Natural killer cell (primary cell): ENCODE results near the gene LTB. TPM values are rescaled to one million over a fixed set of nuclear protein-coding genes. Genes with fewer than 3 reads are reported as not detected.
"Not testable (repeated sequence)": the region's sequence is repeated elsewhere in the genome, so short reads cannot be mapped to it uniquely, and the experiment has no call there.

Source experiments
- ATAC-seq, 3 donors: fragments of 150-1000 bp in 2 of 3; fragments of 200-7000 bp in 1 of 3; cut with Tn5 transposase; 1 replicate in 1 of 3; 2 replicates in 2 of 3; pipeline ENCODE4 v1.10.0; 2021; ENCODE audit warnings: mild to moderate bottlenecking in 2 of 3, moderate library complexity in 2 of 3
- DNase-seq, 2 donors: peaks; one replicate each; pipeline versions ENCODE4 v3.0.0 to v3.0.0-alpha.2; 2013 to 2021; ENCODE audit warnings: mixed read lengths in 1 of 2
- H3K27ac ChIP-seq: one replicate; pipeline ENCODE4 v1.5.1; 2013; ENCODE audit warnings: mild to moderate bottlenecking, low read length
- H3K27me3 ChIP-seq: one replicate; pipeline ENCODE4 v1.6.1; 2013; ENCODE audit warnings: low read length; ENCODE audit not compliant: control insufficient read depth, insufficient read depth
- H3K36me3 ChIP-seq: one replicate; pipeline ENCODE4 v1.6.1; 2013; ENCODE audit warnings: low read length; ENCODE audit not compliant: control insufficient read depth, insufficient read depth
- H3K4me1 ChIP-seq: one replicate; pipeline ENCODE4 v1.6.1; 2013; ENCODE audit warnings: low read length; ENCODE audit not compliant: control insufficient read depth, insufficient read depth
- H3K4me3 ChIP-seq: one replicate; pipeline ENCODE4 v1.5.1; 2013; ENCODE audit warnings: low read length
- H3K9me3 ChIP-seq: one replicate; pipeline ENCODE4 v1.6.1; 2013; ENCODE audit warnings: low read length; ENCODE audit not compliant: control insufficient read depth, insufficient read depth
- H3K27ac Mint-ChIP-seq, 2 donors: one replicate each; pipeline ENCODE4 v1.8.0; 2022; ENCODE audit warnings: mild to moderate bottlenecking in 2 of 2, mixed read lengths in 2 of 2, moderate library complexity in 1 of 2
- H3K27me3 Mint-ChIP-seq, 2 donors: one replicate each; pipeline ENCODE4 v1.8.0; 2022; ENCODE audit warnings: low read depth in 2 of 2, mixed read lengths in 2 of 2
- H3K36me3 Mint-ChIP-seq: one replicate; pipeline ENCODE4 v1.8.0; 2022; ENCODE audit warnings: mixed read lengths
- H3K4me1 Mint-ChIP-seq, 2 donors: one replicate each; pipeline ENCODE4 v1.8.0; 2022; ENCODE audit warnings: mixed read lengths in 2 of 2
- H3K4me3 Mint-ChIP-seq: one replicate; pipeline ENCODE4 v1.8.0; 2022; ENCODE audit warnings: mild to moderate bottlenecking, moderate library complexity, mixed read lengths
- H3K9me3 Mint-ChIP-seq, 2 donors: one replicate each; pipeline ENCODE4 v1.8.0; 2022; ENCODE audit warnings: mixed read lengths in 2 of 2
- CTCF ChIP-seq: fragments of 200-600 bp; IDR thresholded peaks from one replicate; pipeline ENCODE4 v1.8.0; 2022; ENCODE audit warnings: antibody characterized with exemption
- WGBS: methylation state at CpG from one replicate; pipeline ENCODE4 v1.1.7; 2013; ENCODE audit warnings: missing lambda C conversion rate; ENCODE audit not compliant: insufficient coverage; 5-methylcytosine and 5-hydroxymethylcytosine counted together
- intact Hi-C: fragments of 100-400 bp; cut with micrococcal nuclease; formaldehyde crosslinking; loops from one replicate; pipeline ENCODE4 v1.14.2; 2022
- total RNA-seq, 4 donors: library from RNA; stranded (reverse); fragments of 120-200 nt in 1 of 4; gene quantifications; one replicate each; pipeline versions ENCODE4 v1.2.3 to v1.2.4, GENCODE V29; 2013 to 2022

LTB gene
- total RNA-seq, 3 donors from 2014 or later (not counting 1 experiment from before 2014, with no cell fraction given), result 17.7 to 42.1 (median 32.6) TPM

GRCh38 chr6:31556307-31556706, 25.9 kb downstream of the LTB start:
- no peak overlapping the region for H3K27ac ChIP-seq
- H3K4me1 ChIP-seq, result peaks cover 60% of the 10 kb centered on the region
- H3K4me3 Mint-ChIP-seq, result no peak overlapping the region
- no peak overlapping the region for H3K4me3 ChIP-seq
- DNase-seq, result peak in 1 of 2 donors; percentile 34
- no peaks in the 10 kb centered on the region for H3K27me3 Mint-ChIP-seq
- no peaks in the 10 kb centered on the region for H3K36me3 ChIP-seq
- no peaks in the 10 kb centered on the region for H3K36me3 Mint-ChIP-seq
- TF ChIP-seq CTCF, result no peak
- peaks cover 40 to 49% of the 10 kb centered on the region in 2 donors for H3K4me1 Mint-ChIP-seq
- no peak for ATAC-seq
- no peaks in the 10 kb centered on the region for H3K9me3 ChIP-seq
- WGBS, result 31% methylated on average over 2 of the region's 3 CpGs
- H3K27me3 ChIP-seq, result no peaks in the 10 kb centered on the region
- intact Hi-C loops, result loop anchor here (5.0 kb wide), 1 partner anchor 106 kb away; the partner anchor contains the start of genes C6orf47 and GPANK1
- H3K9me3 Mint-ChIP-seq, result no peaks in the 10 kb centered on the region
- peak overlapping the region in 1 of 2 donors; percentile 65 for H3K27ac Mint-ChIP-seq

GRCh38 chr6:31551371-31551770, 30.9 kb downstream of the LTB start:
- 11% methylated on average over 5 of the region's 5 CpGs for WGBS
- H3K4me1 Mint-ChIP-seq, result peaks cover 28 to 39% of the 10 kb centered on the region in 2 donors
- not testable (repeated sequence) for H3K9me3 Mint-ChIP-seq, H3K36me3 Mint-ChIP-seq, H3K27ac ChIP-seq, H3K36me3 ChIP-seq, H3K27me3 ChIP-seq, H3K27me3 Mint-ChIP-seq, H3K4me3 ChIP-seq, H3K9me3 ChIP-seq
- intact Hi-C loops, result loop anchor here (1.0 kb wide), 1 partner anchor 47 kb away; no protein-coding TSS in a partner anchor
- DNase-seq (peak; percentile 57 to 86), ATAC-seq (peak; percentile 40 to 63 (median 41))
- H3K27ac Mint-ChIP-seq, result peak overlapping the region; percentile 38 to 80
- TF ChIP-seq CTCF, result peak; percentile 66
- peak overlapping the region; percentile 6 for H3K4me3 Mint-ChIP-seq
- H3K4me1 ChIP-seq, result peaks cover 38% of the 10 kb centered on the region

- no peaks in the 10 kb centered on the region for H3K9me3 ChIP-seq
- peak overlapping the region; percentile 90 to 97 for H3K27ac Mint-ChIP-seq
- H3K36me3 Mint-ChIP-seq, result no peaks in the 10 kb centered on the region
- peaks cover 30 to 37% of the 10 kb centered on the region in 2 donors for H3K4me1 Mint-ChIP-seq
- H3K4me3 Mint-ChIP-seq, result peak overlapping the region; percentile 45
- no peaks in the 10 kb centered on the region for H3K9me3 Mint-ChIP-seq
- no peak for TF ChIP-seq CTCF
- H3K27ac ChIP-seq, result peak overlapping the region; percentile 87
- H3K4me1 ChIP-seq, result peaks cover 33% of the 10 kb centered on the region
- H3K27me3 ChIP-seq, result no peaks in the 10 kb centered on the region
- H3K36me3 ChIP-seq, result no peaks in the 10 kb centered on the region
- 100% methylated on average over 2 of the region's 2 CpGs for WGBS
- H3K27me3 Mint-ChIP-seq, result no peaks in the 10 kb centered on the region
- DNase-seq (no peak), ATAC-seq (no peak)
- no peak overlapping the region for H3K4me3 ChIP-seq
- intact Hi-C loops, result loop anchor here (10.0 kb wide), 1 partner anchor 186 kb away; the partner anchor contains the start of gene CLIC1
Measured at GRCh38 chr6:31548544-31548873, 33.7 kb downstream of the LTB start.
